Fibroblast of the conjunctiva (primary cell): Measurements from ENCODE around the gene HSD17B1.
"Not testable (repeated sequence)": the region's sequence is repeated elsewhere in the genome, so short reads cannot be mapped to it uniquely, and the experiment has no call there.

Source experiments
- DNase-seq: peaks from one replicate; pipeline ENCODE4 v3.0.0-alpha.2; 2010; ENCODE audit warnings: low read depth

The HSD17B1 gene

DNA sequence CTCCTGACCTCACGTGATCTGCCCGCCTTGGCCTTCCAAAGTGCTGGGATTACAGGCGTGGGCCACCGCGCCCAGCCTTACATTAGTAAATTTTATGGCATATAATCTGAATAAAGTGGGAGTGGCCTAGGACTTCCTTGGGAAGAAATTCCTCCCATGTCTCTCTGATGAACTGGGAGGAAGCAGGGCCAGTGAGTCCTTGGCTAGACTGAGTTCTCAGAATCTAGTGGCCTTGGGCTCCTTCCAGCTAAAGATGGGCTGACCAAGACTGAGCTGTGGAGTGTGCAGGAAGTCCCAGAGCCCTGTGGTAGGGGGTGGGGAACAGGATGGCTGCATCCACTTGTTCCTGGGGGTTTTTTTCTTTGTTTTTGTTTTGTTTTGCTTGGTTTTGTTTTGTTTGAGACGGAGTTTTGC lies 26.7 kb upstream of the HSD17B1 start:
- no peak for DNase-seq

DNA sequence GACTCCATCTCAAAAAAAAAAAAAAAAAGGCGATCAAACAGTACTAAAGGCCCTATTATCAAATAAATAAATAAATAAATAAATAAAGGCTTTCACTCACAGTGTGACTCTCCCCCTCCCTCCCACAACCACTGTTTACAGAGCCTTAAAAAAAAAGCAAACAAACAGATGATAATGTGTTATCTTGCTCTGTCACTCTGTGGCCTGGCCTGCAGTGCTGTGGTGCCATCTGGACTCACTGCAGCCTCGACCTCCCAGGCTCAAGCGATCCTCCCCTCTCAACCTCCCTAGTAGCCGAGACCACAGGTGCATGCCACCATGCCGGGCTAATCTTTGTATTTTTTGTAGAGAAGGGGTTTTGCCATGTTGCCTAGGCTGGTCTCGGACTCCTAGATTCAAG lies 24.8 kb upstream of the HSD17B1 start:
- DNase-seq = no peak

DNA sequence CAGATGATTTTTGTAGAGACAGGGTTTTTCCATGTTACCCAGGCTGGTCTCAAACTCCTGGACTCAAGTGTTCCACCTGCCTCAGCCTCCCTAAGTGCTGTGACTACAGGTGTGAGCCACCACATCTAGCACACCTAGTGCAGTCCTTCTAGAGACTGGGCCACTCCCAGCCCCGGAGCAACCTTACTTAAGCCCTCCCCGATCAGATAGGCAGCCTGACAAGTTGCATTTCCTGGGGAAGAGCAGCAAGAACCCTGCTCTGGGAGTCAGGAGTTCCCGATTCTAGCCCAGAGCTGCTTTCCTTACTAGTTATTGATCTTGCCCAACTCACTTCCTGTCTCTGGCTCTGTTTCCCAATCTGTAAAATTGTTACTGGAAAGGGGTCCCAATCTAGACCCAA lies 23.7 kb upstream of the HSD17B1 start:
- DNase-seq = no peak

- DNase-seq = no peak
Observed at GRCh38 chr17:42530952-42531454, 21.7 kb upstream of the HSD17B1 start.

GRCh38 chr17:42531455-42532354 lies 21.0 kb upstream of the HSD17B1 start:
- no peak for DNase-seq

GRCh38 chr17:42535155-42536047 lies 17.3 kb upstream of the HSD17B1 start:
- no peak for DNase-seq

DNA sequence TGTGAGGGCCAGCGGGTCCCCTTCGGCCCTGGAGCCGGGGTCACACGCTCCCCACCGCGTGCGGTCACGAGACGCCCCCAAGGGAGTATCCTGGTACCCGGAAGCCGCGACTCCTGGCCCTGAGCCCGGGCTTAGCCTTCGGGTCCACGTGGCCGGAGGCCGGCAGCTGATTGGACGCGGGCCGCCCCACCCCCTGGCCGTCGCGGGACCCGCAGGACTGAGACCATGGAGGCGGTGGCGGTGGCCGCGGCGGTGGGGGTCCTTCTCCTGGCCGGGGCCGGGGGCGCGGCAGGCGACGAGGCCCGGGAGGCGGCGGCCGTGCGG lies 16.7 kb upstream of the HSD17B1 start, which contains the start of gene NAGLU:
Gene NAGLU, plus strand, starts transcription at position 194 of the 324 bp plus-strand sequence. Its CDS starts 32 bp downstream, at position 226.
- peak; percentile 65 for DNase-seq

- DNase-seq = peak; percentile 66
Observed at GRCh38 chr17:42536372-42537155, 16.2 kb upstream of the HSD17B1 start.

GRCh38 chr17:42537156-42537805 lies 15.4 kb upstream of the HSD17B1 start:
- DNase-seq = no peak

DNA sequence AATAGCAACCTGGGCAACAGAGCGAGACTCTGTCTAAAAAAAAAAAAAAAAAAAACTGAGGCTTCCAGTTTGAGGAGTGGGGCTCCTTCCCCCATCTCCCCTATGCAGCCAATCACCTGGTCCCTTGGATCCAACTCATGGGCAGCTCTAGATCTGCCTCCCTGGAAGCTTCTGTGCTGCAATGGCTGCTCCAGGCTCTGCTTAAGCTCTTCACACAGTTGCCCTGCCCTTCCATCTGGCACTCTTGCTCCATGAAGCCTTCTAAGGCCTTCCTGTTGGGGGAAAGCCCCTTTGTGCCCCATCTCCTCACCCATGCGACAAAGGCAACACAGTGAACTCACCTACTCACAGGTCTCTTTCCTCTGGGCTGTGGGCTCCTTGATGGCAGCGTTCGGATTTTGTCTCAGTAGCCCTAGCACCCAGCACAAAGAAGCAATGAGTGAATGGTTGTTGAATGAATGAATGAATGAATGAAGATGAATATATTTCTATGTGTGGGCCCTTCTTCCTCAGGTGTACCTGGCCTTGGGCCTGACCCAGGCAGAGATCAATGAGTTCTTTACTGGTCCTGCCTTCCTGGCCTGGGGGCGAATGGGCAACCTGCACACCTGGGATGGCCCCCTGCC lies 14.8 kb upstream of the HSD17B1 start:
- DNase-seq = no peak

- DNase-seq = no peak
Observed at GRCh38 chr17:42538482-42538881, 14.2 kb upstream of the HSD17B1 start.

GRCh38 chr17:42540558-42540957 lies 12.2 kb upstream of the HSD17B1 start:
- not testable (repeated sequence) for DNase-seq

GRCh38 chr17:42541041-42541833 lies 11.5 kb upstream of the HSD17B1 start:
- no peak for DNase-seq

GRCh38 chr17:42543190-42544079 lies 9.3 kb upstream of the HSD17B1 start:
- DNase-seq = no peak

DNA sequence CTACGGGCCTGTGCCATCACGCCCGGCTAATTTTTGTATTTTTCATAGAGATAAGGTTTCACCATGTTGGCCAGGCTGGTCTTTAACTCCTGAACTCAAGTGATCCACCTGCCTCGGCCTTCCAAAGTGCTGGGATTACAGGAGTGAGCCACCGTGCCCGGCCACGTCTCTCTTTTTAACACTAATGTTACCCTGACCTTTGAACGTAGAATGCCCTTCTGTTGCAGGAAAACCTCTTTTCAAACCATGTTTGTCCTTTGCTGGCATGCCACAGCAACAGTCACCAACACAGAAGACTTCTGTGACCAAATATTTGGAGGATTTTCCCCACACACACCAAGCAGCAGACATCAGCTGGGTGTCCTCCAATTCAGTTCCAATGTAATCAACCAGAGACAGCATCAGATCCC lies 7.8 kb upstream of the HSD17B1 start:
- DNase-seq = no peak

GRCh38 chr17:42545755-42546505 lies 6.8 kb upstream of the HSD17B1 start:
- not testable (repeated sequence) for DNase-seq

DNA sequence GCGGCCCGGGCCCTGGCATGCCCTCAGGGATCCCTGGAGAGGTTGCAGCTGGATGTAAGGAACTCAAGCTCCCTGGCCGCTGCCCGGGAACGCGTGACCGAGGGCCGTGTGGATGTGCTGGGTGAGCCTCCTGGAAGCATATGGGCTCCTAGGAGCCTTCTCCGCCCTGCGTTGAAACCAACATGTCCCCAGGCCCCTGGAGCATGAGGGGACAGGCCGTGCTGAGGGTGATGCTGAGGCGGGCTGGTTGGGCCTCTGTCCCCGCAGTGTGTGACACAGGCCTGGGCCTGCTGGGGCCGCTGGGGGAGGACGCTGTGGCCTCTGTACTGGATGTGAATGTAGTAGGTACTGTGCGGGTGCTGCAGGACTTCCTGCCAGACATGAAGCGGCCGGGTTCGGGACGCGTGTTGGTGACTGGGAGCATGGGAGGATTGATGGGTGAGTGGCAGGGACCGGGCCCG lies 5.7 kb upstream of the HSD17B1 start:
- DNase-seq = no peak

GRCh38 chr17:42547698-42548069 lies 5.0 kb upstream of the HSD17B1 start:
- no peak for DNase-seq
